ENCODE data around the gene GSK3A. TPM values are rescaled to one million over a fixed set of nuclear protein-coding genes. Genes with fewer than 3 reads are reported as not detected.

The GSK3A gene
- total and polyA plus RNA-seq, 2 of the 8 experiments (the other 6 are each of a cell fraction or from before 2014, with no cell fraction given), result 55.3 to 84.0 TPM

GRCh38 chr19:42226886-42227285 is 15.5 kb downstream of the GSK3A start:
- Histone ChIP-seq H3K14ac (ENCODE audit: insufficient read length) (no peak overlapping the region), H3K4me2 (ENCODE audit: insufficient read depth in 1 of 2, low read depth in 2 of 2, low read length in 2 of 2) (no peak overlapping the region), H3K27ac (ENCODE audit: low read depth, low read length) (no peak overlapping the region), H3K27me3 (replicated peaks in 1 of 4; ENCODE audit: control insufficient read depth in 3 of 4, extremely low read depth in 1 of 4, insufficient read depth in 3 of 4, low read length in 3 of 4) (no peaks in the 10 kb centered on the region), H3K23ac (ENCODE audit: insufficient read length) (no peak overlapping the region), H3K4ac (replicated peaks; ENCODE audit: insufficient read length, low read depth, low read length) (no peak overlapping the region), H2AK5ac (ENCODE audit: low read depth, low read length) (no peak overlapping the region), H3K9ac (replicated peaks in 1 of 4; ENCODE audit: extremely low read depth in 1 of 4, low read depth in 3 of 4, low read length in 3 of 4) (no peak overlapping the region), H3K79me1 (ENCODE audit: low read depth, low read length) (peaks cover 7% of the 10 kb centered on the region), H4K5ac (ENCODE audit: insufficient read length, low read depth, low read length) (no peak overlapping the region), H4K20me1 (replicated peaks in 1 of 2; ENCODE audit: control insufficient read depth in 1 of 2, insufficient read depth in 2 of 2, low read length in 2 of 2) (peaks cover 13 to 30% of the 10 kb centered on the region in 2 experiments), H2BK120ac (replicated peaks; ENCODE audit: low read depth, low read length) (no peak overlapping the region), H4K91ac (replicated peaks; ENCODE audit: insufficient read length, low read length) (no peak overlapping the region), H3K4me1 (replicated peaks in 1 of 4; ENCODE audit: control insufficient read depth in 3 of 4, insufficient read depth in 4 of 4, low read length in 3 of 4) (no peaks in the 10 kb centered on the region), H4K8ac (ENCODE audit: extremely low read depth, insufficient read depth, low read length) (no peak overlapping the region), H2BK5ac (ENCODE audit: low read depth, low read length) (no peak overlapping the region), H2BK20ac (ENCODE audit: low read length) (no peak overlapping the region), H3K56ac (replicated peaks; ENCODE audit: insufficient read length, low read depth, low read length) (no peak overlapping the region), H3K4me3 (ENCODE audit: extremely low read depth in 1 of 4, insufficient read depth in 2 of 4, low read depth in 3 of 4, low read length in 4 of 4) (no peak overlapping the region), H3K18ac (ENCODE audit: extremely low read depth, low read length) (no peak overlapping the region), H3K79me2 (ENCODE audit: control insufficient read depth in 1 of 2, insufficient read depth in 2 of 2, low read length in 2 of 2) (peaks cover 0 to 3% of the 10 kb centered on the region in 2 experiments; a peak in 1 of 4 replicates), H2BK15ac (ENCODE audit: low read length) (no peak overlapping the region), H3K23me2 (ENCODE audit: low read depth, low read length) (no peaks in the 10 kb centered on the region), H2BK12ac (ENCODE audit: low read depth, low read length) (no peak overlapping the region), H3K9me3 (ENCODE audit: insufficient read depth in 2 of 2, low read depth in 1 of 2, low read length in 1 of 2) (no peaks in the 10 kb centered on the region), H2AFZ (ENCODE audit: low read length) (no peak overlapping the region), H3K36me3 (ENCODE audit: control insufficient read depth in 2 of 4, insufficient read depth in 4 of 4, low read length in 3 of 4) (peaks cover 19 to 52% (median 40%) of the 10 kb centered on the region in 4 experiments)
- FAIRE-seq (no peak), DNase-seq (ENCODE audit: low read depth in 1 of 2, low spot score in 2 of 2) (no peak)
- POLR2A ChIA-PET (ENCODE audit: partially characterized antibody), result interaction anchor here (1.2 to 4.5 kb wide), 5 partner anchors 9 to 94 kb away, joined by 3 to 23 read pairs (median 5); partner anchors contain the start of gene POU2F2
- CTCF ChIA-PET (ENCODE audit: partially characterized antibody), result interaction anchor here (1.5 kb wide), 1 partner anchor 113 kb away, joined by 4 read pairs; no protein-coding TSS in a partner anchor
- WGBS, 2 experiments (ENCODE audit: extremely low coverage in 1 of 2, insufficient coverage in 1 of 2, insufficient read length in 1 of 2, insufficient replicate concordance in 2 of 2, low coverage in 1 of 2, low lambda C conversion rate in 2 of 2, missing lambda C conversion rate in 1 of 2), result 95% methylated on average over 1 of the region's 1 CpG; no CpG with 5 or more reads in 1 of the 2 experiments
- no peak for TF ChIP-seq SAP30 (IDR thresholded peaks at IDR 0.05; ENCODE audit: insufficient read depth, insufficient replicate concordance, low read length)
- TF ChIP-seq ATF2 (IDR thresholded peaks at IDR 0.05; ENCODE audit: low read length), result no peak
- no peak for TF ChIP-seq SUZ12 (IDR thresholded peaks at IDR 0.05; ENCODE audit: low read length)
- TF ChIP-seq RNF2 (IDR thresholded peaks at IDR 0.05; ENCODE audit: borderline replicate concordance, low read depth, low read length, missing control alignments, poor library complexity, severe bottlenecking), result no peak
- TF ChIP-seq SP4 (IDR thresholded peaks at IDR 0.05; ENCODE audit: low read length), result no peak
- TF ChIP-seq RFX5 (IDR thresholded peaks at IDR 0.05; ENCODE audit: borderline replicate concordance, low read depth, low read length), result no peak
- no peak for TF ChIP-seq CHD1 (IDR thresholded peaks at IDR 0.05; ENCODE audit: low read depth, low read length)
- no peak for TF ChIP-seq TEAD4 (IDR thresholded peaks at IDR 0.05; ENCODE audit: low read depth, low read length)
- TF ChIP-seq PHF8 (conservative IDR thresholded peaks at IDR 0.05; ENCODE audit: low read depth, low read length), result no peak
- TF ChIP-seq BCL11A (IDR thresholded peaks at IDR 0.05; ENCODE audit: low read depth in 2 of 2, low read length in 2 of 2), result no peak
- TF ChIP-seq KDM1A (IDR thresholded peaks at IDR 0.05; ENCODE audit: borderline replicate concordance, low read length), result no peak
- no peak for TF ChIP-seq YY1 (IDR thresholded peaks at IDR 0.05; ENCODE audit: low read depth, low read length)
